GM18505 (cell line): ENCODE data around the gene AQP10.
"Not testable (repeated sequence)": the region's sequence is repeated elsewhere in the genome, so short reads cannot be mapped to it uniquely, and the experiment has no call there.

ENCODE experiments used
- ATAC-seq: cut with Tn5 transposase; IDR thresholded peaks from one replicate; pipeline ENCODE4 v1.9.1; 2021; ENCODE audit not compliant: unreplicated experiment
- POLR2A ChIP-seq: IDR thresholded peaks from 4 replicates; pipeline ENCODE4 v1.6.1; 2011; ENCODE audit warnings: borderline replicate concordance; ENCODE audit not compliant: insufficient read depth, insufficient read length; ENCODE audit errors: extremely low read depth

Gene AQP10

GRCh38 chr1:154328318-154329151 is 7.6 kb downstream of the AQP10 start:
- no peak for TF ChIP-seq POLR2A
- peak; percentile 35 for ATAC-seq

GRCh38 chr1:154329152-154329521 is 8.2 kb downstream of the AQP10 start:
- no peak for ATAC-seq
- TF ChIP-seq POLR2A = no peak

DNA sequence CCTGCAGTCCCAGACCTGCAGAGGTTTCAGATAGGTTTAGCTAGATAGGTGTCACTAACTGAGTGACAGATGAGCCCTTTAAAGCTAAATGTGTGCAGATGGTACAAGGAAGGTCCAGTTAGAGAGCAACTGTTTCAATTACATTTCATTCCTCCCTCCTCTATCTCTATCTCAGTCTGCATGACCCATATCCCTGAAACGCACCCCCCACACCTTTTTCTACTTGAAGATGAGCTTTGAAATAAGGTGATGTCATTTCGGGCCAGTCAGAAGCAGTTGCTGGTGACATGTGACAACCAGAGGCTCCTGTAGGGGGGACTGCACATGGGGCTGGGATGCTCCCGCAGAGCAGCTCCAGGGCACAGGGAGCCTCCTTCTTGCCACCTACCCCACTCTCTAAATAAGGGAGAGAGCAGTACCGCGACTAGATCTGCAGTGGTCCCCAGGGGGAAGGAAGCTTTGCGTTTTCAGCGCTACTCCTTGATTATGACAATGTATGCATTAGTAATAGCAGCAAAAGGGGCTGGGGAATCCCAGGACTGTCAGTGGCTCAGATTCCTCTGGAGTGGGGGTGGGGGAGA is 8.7 kb downstream of the AQP10 start:
- no peak for ATAC-seq
- TF ChIP-seq POLR2A = no peak

GRCh38 chr1:154330669-154331068 is 9.8 kb downstream of the AQP10 start:
- ATAC-seq = no peak
- TF ChIP-seq POLR2A = no peak

- ATAC-seq = no peak
- no peak for TF ChIP-seq POLR2A
Measured at GRCh38 chr1:154334079-154335024, 13.5 kb downstream of the AQP10 start.

DNA sequence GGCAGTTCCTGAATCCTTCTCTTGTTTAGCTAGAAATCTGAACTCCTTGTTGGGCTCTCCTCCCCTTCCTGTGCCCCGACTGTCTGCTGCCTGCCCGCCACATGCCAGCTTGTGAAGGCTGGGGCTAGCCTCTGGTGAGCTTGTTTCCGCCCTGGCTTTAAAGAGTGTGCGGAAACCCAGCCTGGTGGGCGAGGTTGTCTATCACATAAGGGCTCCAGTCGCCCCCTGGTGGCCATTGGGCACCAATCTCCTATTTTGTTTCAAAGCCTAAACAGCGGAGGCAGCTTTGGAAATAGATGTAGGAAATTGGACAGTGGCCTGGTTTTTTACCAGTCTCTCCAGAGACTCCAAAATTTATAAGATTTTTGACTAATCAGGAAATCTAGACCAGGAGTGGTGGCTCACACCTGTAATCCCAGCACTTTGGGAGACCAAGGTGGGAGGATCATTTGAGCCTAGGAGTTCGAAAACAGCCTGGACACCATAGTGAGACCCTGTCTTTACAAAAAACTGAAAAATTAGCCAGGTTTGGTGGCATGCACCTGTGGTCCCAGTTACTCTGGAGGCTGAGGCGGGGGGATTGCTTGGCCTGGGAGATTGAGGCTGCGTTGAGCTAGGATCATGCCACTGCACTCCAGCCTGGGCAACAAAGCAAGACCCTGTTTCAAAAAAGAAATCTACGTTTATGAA is 14.3 kb downstream of the AQP10 start:
- no peak for TF ChIP-seq POLR2A
- no peak for ATAC-seq

DNA sequence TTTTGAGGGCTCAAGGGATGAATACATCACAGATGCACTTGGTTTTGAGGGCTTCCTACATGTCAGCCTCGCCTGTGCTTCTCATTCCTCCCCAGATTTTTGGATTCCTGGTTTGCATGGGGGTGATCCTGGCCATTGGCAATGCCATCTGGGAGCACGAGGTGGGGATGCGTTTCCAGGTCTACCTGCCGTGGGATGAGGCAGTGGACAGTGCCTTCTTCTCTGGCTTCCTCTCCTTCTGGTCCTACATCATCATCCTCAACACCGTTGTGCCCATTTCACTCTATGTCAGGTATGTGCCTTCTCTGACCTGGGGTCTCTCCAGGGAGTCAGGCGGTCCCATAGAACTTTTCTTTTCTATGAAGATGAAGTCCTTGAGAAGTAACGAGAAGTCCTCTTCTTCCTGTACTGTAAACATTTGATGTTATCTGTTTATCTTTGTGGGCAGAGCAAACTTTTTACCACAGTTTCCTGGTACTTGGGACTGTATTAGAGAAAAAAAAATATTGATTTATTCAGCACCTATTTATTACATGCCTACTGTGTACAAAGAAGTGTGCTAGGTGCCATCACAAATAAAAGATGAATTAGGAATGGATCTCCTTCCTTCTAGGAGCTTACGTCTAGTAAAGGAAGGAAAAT is 16.5 kb downstream of the AQP10 start:
- TF ChIP-seq POLR2A = no peak
- no peak for ATAC-seq

- no peak for TF ChIP-seq POLR2A
- ATAC-seq = no peak
Measured at GRCh38 chr1:154338875-154339274, 18.0 kb downstream of the AQP10 start.

- ATAC-seq = not testable (repeated sequence)
Measured at GRCh38 chr1:154341366-154341765, 20.5 kb downstream of the AQP10 start.

DNA sequence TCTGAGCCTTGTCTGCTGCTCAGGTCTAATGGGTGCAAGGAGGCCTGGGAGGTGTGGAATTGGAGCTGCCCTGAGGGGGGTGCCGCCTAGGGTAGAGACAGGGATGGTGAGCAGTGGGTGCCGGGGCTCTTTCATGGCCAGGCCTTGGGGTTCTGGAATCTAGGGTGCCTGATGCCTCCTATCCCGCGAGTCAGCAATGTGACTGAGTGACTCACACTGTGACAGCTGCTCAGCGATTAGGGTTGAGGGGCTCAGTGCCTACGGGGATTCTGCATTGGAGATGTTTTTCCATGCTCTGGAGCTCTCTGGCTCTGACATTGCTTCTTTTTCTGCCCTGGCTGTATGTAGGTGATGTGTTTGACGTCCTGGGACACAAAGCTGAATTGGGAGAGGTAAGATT is 21.2 kb downstream of the AQP10 start:
- TF ChIP-seq POLR2A = no peak
- ATAC-seq = no peak

GRCh38 chr1:154342836-154343472 is 22.1 kb downstream of the AQP10 start:
- no peak for TF ChIP-seq POLR2A
- ATAC-seq = no peak
